SK-N-MC (cell line): ENCODE data around the gene EXOC8.

Experiments
- EZH2 ChIP-seq: fragments of 200-600 bp; sonication (generic); IDR thresholded peaks from one replicate; pipeline ENCODE4 v1.6.1; 2017; ENCODE audit warnings: antibody characterized with exemption
- FOXP2 ChIP-seq: optimal IDR thresholded peaks from 2 replicates; pipeline ENCODE3; 2011; ENCODE audit warnings: mild to moderate bottlenecking, moderate library complexity; ENCODE audit not compliant: insufficient read depth; ENCODE audit errors: extremely low read length, control extremely low read depth
- POLR2AphosphoS5 ChIP-seq: IDR thresholded peaks from 2 replicates; pipeline ENCODE4 v1.6.1; 2012; ENCODE audit warnings: mild to moderate bottlenecking, low read depth, low read length, borderline replicate concordance

DNA sequence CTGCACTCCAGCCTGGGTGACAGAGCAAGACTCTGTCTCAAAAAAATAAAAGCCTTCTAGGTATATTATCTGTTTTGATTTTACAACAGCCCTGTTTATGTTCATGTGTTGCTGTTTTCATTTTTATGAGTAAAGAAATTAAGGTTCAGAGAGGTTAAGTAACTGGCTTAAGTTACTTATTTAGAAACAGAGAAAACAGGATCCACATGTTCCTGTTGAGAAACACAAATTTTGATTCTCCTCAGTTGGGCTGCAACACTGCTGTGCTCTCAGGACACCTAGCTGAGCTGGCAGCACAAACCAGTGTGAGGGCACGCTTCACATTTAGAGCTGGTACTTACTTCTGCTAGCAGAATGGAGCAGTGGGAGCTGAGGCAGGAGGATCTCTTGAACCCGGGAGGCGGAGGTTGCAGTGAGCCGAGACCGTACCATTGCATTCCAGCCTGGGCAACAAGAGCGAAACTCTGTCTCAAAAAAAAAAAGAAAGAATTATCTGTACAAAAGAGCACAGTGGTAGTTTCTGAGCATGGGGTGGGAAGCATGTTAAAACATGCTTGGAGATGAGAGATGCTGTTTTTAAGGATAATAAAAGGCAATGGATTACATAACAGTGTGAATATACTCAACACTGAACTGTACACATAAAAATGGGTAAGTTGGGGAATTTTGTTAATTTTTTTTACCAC lies 2.8 kb upstream of the EXOC8 start:
- no peak for TF ChIP-seq EZH2
- no peak for TF ChIP-seq POLR2AphosphoS5
- no peak for TF ChIP-seq FOXP2
